ENCODE results near the gene FARP1. TPM values are rescaled to one million over a fixed set of nuclear protein-coding genes. Genes with fewer than 3 reads are reported as not detected.

The FARP1 gene
- total and polyA plus RNA-seq, 2 of the 13 experiments (the other 11 are each of a cell fraction or from before 2014, with no cell fraction given): 70.6 to 126 TPM

GRCh38 chr13:98327371-98328270 lies 184.7 kb downstream of the FARP1 start:
- no peaks in the 10 kb centered on the region for H3K27me3 ChIP-seq (ENCODE audit: control insufficient read depth in 1 of 2, insufficient read depth in 2 of 2, low read length in 2 of 2)
- FAIRE-seq (peak; percentile 77), DNase-seq (ENCODE audit: low spot score) (peak; percentile 88), ATAC-seq (peak; percentile 90)
- H4K20me1 ChIP-seq (ENCODE audit: insufficient read depth, low read length): peaks cover 50% of the 10 kb centered on the region
- H3K79me2 ChIP-seq (ENCODE audit: insufficient read depth, low read length): peaks cover 87% of the 10 kb centered on the region
- ChIA-PET CTCF (ENCODE audit: low intra/inter-chr PET ratio, low total read pairs) (no interaction called here), POLR2A (no interaction called here)
- H3K9ac ChIP-seq (ENCODE audit: insufficient read depth, low read depth, low read length): no peak overlapping the region
- H3K4me3 ChIP-seq (replicated peaks in 1 of 3; ENCODE audit: insufficient read depth in 1 of 3, low read depth in 2 of 3, low read length in 3 of 3): no peak overlapping the region
- H3K9me3 ChIP-seq (ENCODE audit: low read length): no peaks in the 10 kb centered on the region
- H3K36me3 ChIP-seq (replicated peaks in 1 of 2; ENCODE audit: control insufficient read depth in 1 of 2, insufficient read depth in 2 of 2, low read length in 2 of 2): peaks cover 2 to 29% of the 10 kb centered on the region in 2 experiments; a peak in 3 of 5 replicates
- in situ Hi-C loops (cut with HindIII; ENCODE audit: extremely low pct_ligation_motif_present, low pct_unique_long_range_greater_than_20kb): no loop called here
- intact Hi-C loops (cut with micrococcal nuclease; ENCODE audit: unreplicated experiment): no loop called here
- peak overlapping the region; percentile 38 for H3K27ac ChIP-seq (ENCODE audit: extremely low read length, insufficient read depth, low read length)
- WGBS (ENCODE audit: low lambda C conversion rate): 77% methylated on average over 10 of the region's 10 CpGs
- no peak overlapping the region for H2AFZ ChIP-seq (ENCODE audit: low read length)
- peak overlapping the region; percentile 16 for H3K4me2 ChIP-seq (ENCODE audit: low read depth, low read length)
- H3K4me1 ChIP-seq (ENCODE audit: insufficient read depth, low read length): peaks cover 73% of the 10 kb centered on the region
- no TSS peak for BruUV-seq (replicated peaks)
- TF ChIP-seq U2AF1 (optimal IDR thresholded peaks at IDR 0.05; ENCODE audit: low read depth, low read length): no peak
- TF ChIP-seq ZNF605 (CRISPR knock-in tag; IDR thresholded peaks at IDR 0.05): no peak
- TF ChIP-seq, protein P1, sequence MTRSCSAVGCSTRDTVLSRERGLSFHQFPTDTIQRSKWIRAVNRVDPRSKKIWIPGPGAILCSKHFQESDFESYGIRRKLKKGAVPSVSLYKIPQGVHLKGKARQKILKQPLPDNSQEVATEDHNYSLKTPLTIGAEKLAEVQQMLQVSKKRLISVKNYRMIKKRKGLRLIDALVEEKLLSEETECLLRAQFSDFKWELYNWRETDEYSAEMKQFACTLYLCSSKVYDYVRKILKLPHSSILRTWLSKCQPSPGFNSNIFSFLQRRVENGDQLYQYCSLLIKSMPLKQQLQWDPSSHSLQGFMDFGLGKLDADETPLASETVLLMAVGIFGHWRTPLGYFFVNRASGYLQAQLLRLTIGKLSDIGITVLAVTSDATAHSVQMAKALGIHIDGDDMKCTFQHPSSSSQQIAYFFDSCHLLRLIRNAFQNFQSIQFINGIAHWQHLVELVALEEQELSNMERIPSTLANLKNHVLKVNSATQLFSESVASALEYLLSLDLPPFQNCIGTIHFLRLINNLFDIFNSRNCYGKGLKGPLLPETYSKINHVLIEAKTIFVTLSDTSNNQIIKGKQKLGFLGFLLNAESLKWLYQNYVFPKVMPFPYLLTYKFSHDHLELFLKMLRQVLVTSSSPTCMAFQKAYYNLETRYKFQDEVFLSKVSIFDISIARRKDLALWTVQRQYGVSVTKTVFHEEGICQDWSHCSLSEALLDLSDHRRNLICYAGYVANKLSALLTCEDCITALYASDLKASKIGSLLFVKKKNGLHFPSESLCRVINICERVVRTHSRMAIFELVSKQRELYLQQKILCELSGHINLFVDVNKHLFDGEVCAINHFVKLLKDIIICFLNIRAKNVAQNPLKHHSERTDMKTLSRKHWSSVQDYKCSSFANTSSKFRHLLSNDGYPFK (CRISPR knock-in tag; IDR thresholded peaks at IDR 0.05; ENCODE audit: borderline replicate concordance): no peak
- no peak for TF ChIP-seq ONECUT2 (CRISPR knock-in tag; IDR thresholded peaks at IDR 0.05)
- TF ChIP-seq, protein P2, sequence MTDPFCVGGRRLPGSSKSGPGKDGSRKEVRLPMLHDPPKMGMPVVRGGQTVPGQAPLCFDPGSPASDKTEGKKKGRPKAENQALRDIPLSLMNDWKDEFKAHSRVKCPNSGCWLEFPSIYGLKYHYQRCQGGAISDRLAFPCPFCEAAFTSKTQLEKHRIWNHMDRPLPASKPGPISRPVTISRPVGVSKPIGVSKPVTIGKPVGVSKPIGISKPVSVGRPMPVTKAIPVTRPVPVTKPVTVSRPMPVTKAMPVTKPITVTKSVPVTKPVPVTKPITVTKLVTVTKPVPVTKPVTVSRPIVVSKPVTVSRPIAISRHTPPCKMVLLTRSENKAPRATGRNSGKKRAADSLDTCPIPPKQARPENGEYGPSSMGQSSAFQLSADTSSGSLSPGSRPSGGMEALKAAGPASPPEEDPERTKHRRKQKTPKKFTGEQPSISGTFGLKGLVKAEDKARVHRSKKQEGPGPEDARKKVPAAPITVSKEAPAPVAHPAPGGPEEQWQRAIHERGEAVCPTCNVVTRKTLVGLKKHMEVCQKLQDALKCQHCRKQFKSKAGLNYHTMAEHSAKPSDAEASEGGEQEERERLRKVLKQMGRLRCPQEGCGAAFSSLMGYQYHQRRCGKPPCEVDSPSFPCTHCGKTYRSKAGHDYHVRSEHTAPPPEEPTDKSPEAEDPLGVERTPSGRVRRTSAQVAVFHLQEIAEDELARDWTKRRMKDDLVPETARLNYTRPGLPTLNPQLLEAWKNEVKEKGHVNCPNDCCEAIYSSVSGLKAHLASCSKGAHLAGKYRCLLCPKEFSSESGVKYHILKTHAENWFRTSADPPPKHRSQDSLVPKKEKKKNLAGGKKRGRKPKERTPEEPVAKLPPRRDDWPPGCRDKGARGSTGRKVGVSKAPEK (CRISPR knock-in tag; IDR thresholded peaks at IDR 0.05; ENCODE audit: borderline replicate concordance): no peak
- peak; percentile 10; the same call in 1 of the 2 replicates for TF ChIP-seq FOXA3 (CRISPR knock-in tag; IDR thresholded peaks at IDR 0.05)
- no peak for TF ChIP-seq NFYC (CRISPR knock-in tag; IDR thresholded peaks at IDR 0.05)
- TF ChIP-seq NCOA2 (CRISPR knock-in tag; IDR thresholded peaks at IDR 0.05): 0 out of 2 replicates have a peak, but pooled peaks have one; percentile 29
- TF ChIP-seq NPAS2 (CRISPR knock-in tag; IDR thresholded peaks at IDR 0.05; ENCODE audit: borderline replicate concordance): no peak
- TF ChIP-seq HNF4A (CRISPR knock-in tag; IDR thresholded peaks at IDR 0.05): peak; percentile 9; the same call in 1 of the 2 replicates
- no peak for TF ChIP-seq FOXJ3 (CRISPR knock-in tag; IDR thresholded peaks at IDR 0.05; ENCODE audit: borderline replicate concordance)
- TF ChIP-seq, protein P3, sequence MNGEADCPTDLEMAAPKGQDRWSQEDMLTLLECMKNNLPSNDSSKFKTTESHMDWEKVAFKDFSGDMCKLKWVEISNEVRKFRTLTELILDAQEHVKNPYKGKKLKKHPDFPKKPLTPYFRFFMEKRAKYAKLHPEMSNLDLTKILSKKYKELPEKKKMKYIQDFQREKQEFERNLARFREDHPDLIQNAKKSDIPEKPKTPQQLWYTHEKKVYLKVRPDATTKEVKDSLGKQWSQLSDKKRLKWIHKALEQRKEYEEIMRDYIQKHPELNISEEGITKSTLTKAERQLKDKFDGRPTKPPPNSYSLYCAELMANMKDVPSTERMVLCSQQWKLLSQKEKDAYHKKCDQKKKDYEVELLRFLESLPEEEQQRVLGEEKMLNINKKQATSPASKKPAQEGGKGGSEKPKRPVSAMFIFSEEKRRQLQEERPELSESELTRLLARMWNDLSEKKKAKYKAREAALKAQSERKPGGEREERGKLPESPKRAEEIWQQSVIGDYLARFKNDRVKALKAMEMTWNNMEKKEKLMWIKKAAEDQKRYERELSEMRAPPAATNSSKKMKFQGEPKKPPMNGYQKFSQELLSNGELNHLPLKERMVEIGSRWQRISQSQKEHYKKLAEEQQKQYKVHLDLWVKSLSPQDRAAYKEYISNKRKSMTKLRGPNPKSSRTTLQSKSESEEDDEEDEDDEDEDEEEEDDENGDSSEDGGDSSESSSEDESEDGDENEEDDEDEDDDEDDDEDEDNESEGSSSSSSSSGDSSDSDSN (CRISPR knock-in tag; IDR thresholded peaks at IDR 0.05): no peak
- TF ChIP-seq ZNF839 (CRISPR knock-in tag; IDR thresholded peaks at IDR 0.05; ENCODE audit: borderline replicate concordance): no peak
- no peak for TF ChIP-seq GATAD1 (CRISPR knock-in tag; IDR thresholded peaks at IDR 0.05)
- no peak for TF ChIP-seq SMC3 (IDR thresholded peaks at IDR 0.05; ENCODE audit: low read length)
- no peak for TF ChIP-seq ZNF737 (CRISPR knock-in tag; IDR thresholded peaks at IDR 0.05; ENCODE audit: borderline replicate concordance)
- no peak for TF ChIP-seq ZNF205 (CRISPR knock-in tag; IDR thresholded peaks at IDR 0.05)

Data from HepG2 (cell line).